ENCODE measurements around the gene C6orf136. TPM values are rescaled to one million over a fixed set of nuclear protein-coding genes. Genes with fewer than 3 reads are reported as not detected.

Gene C6orf136
- total and polyA plus RNA-seq, 9 of the 15 experiments (the other 6 are each of a cell fraction or from before 2014, with no cell fraction given): 14.1 to 63.1 (median 18.4) TPM

DNA sequence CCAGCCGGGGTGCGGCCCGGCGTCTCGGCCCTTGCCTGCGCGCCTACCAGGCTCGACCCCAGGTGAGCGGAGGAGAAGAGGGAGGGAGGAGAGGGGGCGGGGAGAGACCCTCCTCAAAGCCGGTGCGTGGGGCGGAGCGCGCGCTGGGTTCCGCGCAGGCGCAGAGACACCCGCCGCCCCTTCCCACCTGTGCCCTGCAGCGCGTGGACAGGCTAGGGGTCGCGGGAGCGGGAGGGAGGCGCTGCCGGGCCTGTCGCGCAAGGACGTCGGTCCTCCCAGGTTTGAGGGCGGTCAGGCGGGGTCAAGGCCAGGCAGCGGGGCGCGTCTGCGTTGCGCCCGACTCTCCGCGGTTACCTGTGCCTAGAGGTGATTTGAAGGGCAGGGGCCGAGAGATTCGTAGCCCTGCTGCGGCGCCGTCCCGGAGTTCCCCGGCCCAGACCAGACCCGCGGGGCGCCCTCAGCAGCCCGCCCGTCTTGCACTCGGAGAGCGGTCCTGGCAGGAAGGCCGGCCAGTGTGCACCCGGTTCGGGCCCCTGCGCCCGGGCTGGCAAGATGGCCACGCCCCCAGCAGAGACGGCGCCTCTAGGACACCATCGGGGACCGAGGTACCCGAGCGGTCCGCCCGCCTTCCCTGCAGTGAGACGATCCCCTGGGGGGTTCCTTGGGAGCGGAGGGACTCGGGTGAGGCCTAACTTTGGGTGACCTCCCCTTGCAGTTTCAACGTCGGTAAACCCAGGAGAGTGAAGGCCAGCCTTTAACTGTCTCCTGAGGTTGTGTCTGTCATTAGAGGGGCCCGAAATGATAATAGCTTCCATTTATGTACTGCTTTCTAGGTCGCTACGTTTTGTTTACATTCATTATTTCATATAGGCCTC, 546 bp downstream of the C6orf136 start (continued):
- TF ChIP-seq ZBTB40 (IDR thresholded peaks at IDR 0.05) (no peak), ZBTB40 (CRISPR knock-in tag; IDR thresholded peaks at IDR 0.05) (no peak), LEF1 (IDR thresholded peaks at IDR 0.05) (no peak; the same call in 1 of the 2 replicates), ZC3H11A (IDR thresholded peaks at IDR 0.05; ENCODE audit: low read depth, low read length) (no peak), ZBTB11 (CRISPR knock-in tag; IDR thresholded peaks at IDR 0.05) (peak in 2 of 3 experiments; percentile 4 to 47; a peak in 1 of 6 replicates), MBD2 (IDR thresholded peaks at IDR 0.05; ENCODE audit: borderline replicate concordance, low read depth) (no peak), HNRNPLL (IDR thresholded peaks at IDR 0.05; ENCODE audit: low read depth, low read length, poor library complexity, severe bottlenecking) (peak; percentile 7), L3MBTL2 (IDR thresholded peaks at IDR 0.05) (peak; percentile 53)
- TF ChIP-seq, protein P1, sequence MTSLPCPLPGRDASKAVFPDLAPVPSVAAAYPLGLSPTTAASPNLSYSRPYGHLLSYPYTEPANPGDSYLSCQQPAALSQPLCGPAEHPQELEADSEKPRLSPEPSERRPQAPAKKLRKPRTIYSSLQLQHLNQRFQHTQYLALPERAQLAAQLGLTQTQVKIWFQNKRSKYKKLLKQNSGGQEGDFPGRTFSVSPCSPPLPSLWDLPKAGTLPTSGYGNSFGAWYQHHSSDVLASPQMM (CRISPR knock-in tag; IDR thresholded peaks at IDR 0.05): no peak

All from K562 (cell line).